Stomach (tissue), 8 donors: Measurements from ENCODE around the gene LAG3. TPM values are rescaled to one million over a fixed set of nuclear protein-coding genes. Genes with fewer than 3 reads are reported as not detected.

Source experiments
- polyA plus RNA-seq, 3 donors: library from polyadenylated mRNA; stranded (reverse); fragments of 200-250 nt; gene quantifications; one replicate each; pipeline ENCODE4 v1.2.3, GENCODE V29; 2013
- total RNA-seq, 5 donors: library from RNA; depleted of rRNA; stranded (reverse); fragments of >200 nt; gene quantifications; one replicate each; pipeline versions ENCODE4 v1.1.0 to v1.2.3, GENCODE V29; 2014 to 2016
- donor health status: healthy with polysubstance abuse.
- donor health status: Bipolar disorder and iron deficiency.
- donor health status: healthy.

Gene LAG3
- total and polyA plus RNA-seq, 8 donors, result 0.25 to 2.3 (median 1.4) TPM; not detected in 3

Other genes with a start within 250 kb of the LAG3 start
- gene GAPDH, start 238.0 kb upstream of the LAG3 start, total RNA-seq, result 1,000 to 10,000 TPM in 4 of 5 donors, 100 to 1,000 TPM in 1; 579 to 1,258 (median 1,242) TPM
- gene GAPDH, start 238.0 kb upstream of the LAG3 start, polyA plus RNA-seq, result 1,000 to 10,000 TPM; 1,352 to 2,765 (median 1,815) TPM
- gene IFFO1, start 216.5 kb upstream of the LAG3 start, total RNA-seq, result 10 to 100 TPM in 1 of 5 donors, 1 to 10 TPM in 4; 1.4 to 14.0 (median 3.2) TPM
- gene IFFO1, start 216.5 kb upstream of the LAG3 start, polyA plus RNA-seq, result 1 to 10 TPM; 2.7 to 9.1 (median 3.4) TPM
- gene NOP2, start 204.2 kb upstream of the LAG3 start, total RNA-seq, result 100 to 1,000 TPM in 1 of 5 donors, 10 to 100 TPM in 4; 16.3 to 231 (median 30.0) TPM
- 10 to 100 TPM; 19.5 to 27.4 (median 19.7) TPM for gene NOP2, start 204.2 kb upstream of the LAG3 start, polyA plus RNA-seq
- gene CHD4, start 165.1 kb upstream of the LAG3 start, total RNA-seq, result 100 to 1,000 TPM; 169 to 315 (median 202) TPM
- gene CHD4, start 165.1 kb upstream of the LAG3 start, polyA plus RNA-seq, result 100 to 1,000 TPM; 105 to 139 (median 111) TPM
- 10 to 100 TPM in 1 of 5 donors, 1 to 10 TPM in 4; 1.3 to 33.0 (median 5.8) TPM for gene LPAR5, start 136.6 kb upstream of the LAG3 start, total RNA-seq
- 1 to 10 TPM; 2.0 to 5.6 (median 3.5) TPM for gene LPAR5, start 136.6 kb upstream of the LAG3 start, polyA plus RNA-seq
- 1 to 10 TPM in 2 of 5 donors, not detected in 3; 2.2 to 6.4 TPM for gene ACRBP, start 125.1 kb upstream of the LAG3 start, total RNA-seq
- gene ACRBP, start 125.1 kb upstream of the LAG3 start, polyA plus RNA-seq, result 1 to 10 TPM in 2 of 3 donors, under 1 TPM in 1; 0.31 to 1.6 (median 1.1) TPM
- gene ING4, start 109.4 kb upstream of the LAG3 start, total RNA-seq, result 10 to 100 TPM in 4 of 5 donors, 1 to 10 TPM in 1; 8.7 to 51.8 (median 33.5) TPM
- gene ING4, start 109.4 kb upstream of the LAG3 start, polyA plus RNA-seq, result 10 to 100 TPM; 25.5 to 53.6 (median 43.6) TPM
- 100 to 1,000 TPM in 1 of 5 donors, 10 to 100 TPM in 4; 16.5 to 207 (median 35.6) TPM for gene ZNF384, start 83.1 kb upstream of the LAG3 start, total RNA-seq
- gene ZNF384, start 83.1 kb upstream of the LAG3 start, polyA plus RNA-seq, result 10 to 100 TPM; 16.7 to 21.8 (median 20.2) TPM
- gene PIANP, start 71.7 kb upstream of the LAG3 start, total RNA-seq, result under 1 TPM in 2 of 5 donors, not detected in 3; 0.14 to 0.37 TPM
- 1 to 10 TPM in 2 of 3 donors, under 1 TPM in 1; 0.50 to 1.7 (median 1.5) TPM for gene PIANP, start 71.7 kb upstream of the LAG3 start, polyA plus RNA-seq
- gene COPS7A, start 48.5 kb upstream of the LAG3 start, total RNA-seq, result 10 to 100 TPM in 4 of 5 donors, 1 to 10 TPM in 1; 5.8 to 50.0 (median 25.7) TPM
- gene COPS7A, start 48.5 kb upstream of the LAG3 start, polyA plus RNA-seq, result 10 to 100 TPM; 45.2 to 54.2 (median 51.6) TPM
- gene MLF2, start 19.4 kb upstream of the LAG3 start, total RNA-seq, result 100 to 1,000 TPM in 4 of 5 donors, 1 to 10 TPM in 1; 9.3 to 296 (median 128) TPM
- gene MLF2, start 19.4 kb upstream of the LAG3 start, polyA plus RNA-seq, result 100 to 1,000 TPM; 168 to 183 (median 180) TPM
- 100 to 1,000 TPM in 1 of 5 donors, 10 to 100 TPM in 4; 22.8 to 261 (median 78.2) TPM for gene PTMS, start 6.2 kb upstream of the LAG3 start, total RNA-seq
- gene PTMS, start 6.2 kb upstream of the LAG3 start, polyA plus RNA-seq, result 100 to 1,000 TPM; 228 to 363 (median 307) TPM
- gene CD4, start 17.0 kb downstream of the LAG3 start, total RNA-seq, result 10 to 100 TPM in 1 of 5 donors, 1 to 10 TPM in 2, not detected in 2; 7.2 to 25.9 (median 9.7) TPM
- gene CD4, start 17.0 kb downstream of the LAG3 start, polyA plus RNA-seq, result 1 to 10 TPM; 2.0 to 7.3 (median 3.9) TPM
- 1 to 10 TPM; 1.3 to 7.5 (median 1.8) TPM for gene GPR162, start 49.3 kb downstream of the LAG3 start, total RNA-seq
- gene GPR162, start 49.3 kb downstream of the LAG3 start, polyA plus RNA-seq, result 1 to 10 TPM; 2.6 to 9.3 (median 6.4) TPM
- 10 to 100 TPM; 15.2 to 41.1 (median 18.0) TPM for gene P3H3, start 55.9 kb downstream of the LAG3 start, total RNA-seq
- gene P3H3, start 55.9 kb downstream of the LAG3 start, polyA plus RNA-seq, result 10 to 100 TPM in 1 of 3 donors, 1 to 10 TPM in 2; 7.0 to 15.1 (median 9.1) TPM
- 10 to 100 TPM in 1 of 5 donors, 1 to 10 TPM in 2, under 1 TPM in 1, not detected in 1; 0.89 to 11.1 (median 4.5) TPM for gene GNB3, start 68.4 kb downstream of the LAG3 start, total RNA-seq
- gene GNB3, start 68.4 kb downstream of the LAG3 start, polyA plus RNA-seq, result 1 to 10 TPM in 2 of 3 donors, under 1 TPM in 1; 0.87 to 2.8 (median 2.7) TPM
- gene CDCA3, start 78.8 kb downstream of the LAG3 start, total RNA-seq, result 10 to 100 TPM in 3 of 5 donors, 1 to 10 TPM in 2; 3.3 to 56.0 (median 19.6) TPM
- gene CDCA3, start 78.8 kb downstream of the LAG3 start, polyA plus RNA-seq, result 10 to 100 TPM in 1 of 3 donors, 1 to 10 TPM in 2; 2.1 to 12.2 (median 9.8) TPM
- gene USP5, start 79.6 kb downstream of the LAG3 start, total RNA-seq, result 10 to 100 TPM; 26.3 to 69.4 (median 48.7) TPM
- gene USP5, start 79.6 kb downstream of the LAG3 start, polyA plus RNA-seq, result 10 to 100 TPM; 20.9 to 29.0 (median 25.0) TPM
- gene TPI1, start 95.0 kb downstream of the LAG3 start, total RNA-seq, result 100 to 1,000 TPM; 131 to 359 (median 268) TPM
- 100 to 1,000 TPM; 403 to 526 (median 504) TPM for gene TPI1, start 95.0 kb downstream of the LAG3 start, polyA plus RNA-seq
- 10 to 100 TPM in 1 of 5 donors, 1 to 10 TPM in 3, not detected in 1; 5.1 to 24.0 (median 6.0) TPM for gene SPSB2, start 100.8 kb downstream of the LAG3 start, total RNA-seq
- gene SPSB2, start 100.8 kb downstream of the LAG3 start, polyA plus RNA-seq, result 10 to 100 TPM in 2 of 3 donors, 1 to 10 TPM in 1; 9.9 to 13.4 (median 11.2) TPM
- 10 to 100 TPM in 1 of 5 donors, 1 to 10 TPM in 3, not detected in 1; 5.3 to 20.4 (median 9.0) TPM for gene LRRC23, start 132.3 kb downstream of the LAG3 start, total RNA-seq
- 10 to 100 TPM in 1 of 3 donors, 1 to 10 TPM in 2; 8.0 to 11.0 (median 9.0) TPM for gene LRRC23, start 132.3 kb downstream of the LAG3 start, polyA plus RNA-seq
- gene ENO2, start 142.1 kb downstream of the LAG3 start, total RNA-seq, result 10 to 100 TPM in 2 of 5 donors, 1 to 10 TPM in 3; 2.3 to 62.9 (median 8.6) TPM
- gene ENO2, start 142.1 kb downstream of the LAG3 start, polyA plus RNA-seq, result 10 to 100 TPM in 2 of 3 donors, 1 to 10 TPM in 1; 9.3 to 19.7 (median 10.1) TPM
- gene ATN1, start 155.4 kb downstream of the LAG3 start, total RNA-seq, result 100 to 1,000 TPM in 3 of 5 donors, 10 to 100 TPM in 2; 23.3 to 694 (median 291) TPM
- 10 to 100 TPM; 44.4 to 57.4 (median 48.8) TPM for gene ATN1, start 155.4 kb downstream of the LAG3 start, polyA plus RNA-seq
- not detected for gene RNU7-1, start 171.3 kb downstream of the LAG3 start, total RNA-seq
- not detected for gene RNU7-1, start 171.3 kb downstream of the LAG3 start, polyA plus RNA-seq
- gene C12orf57, start 171.5 kb downstream of the LAG3 start, total RNA-seq, result 100 to 1,000 TPM; 155 to 453 (median 306) TPM
- gene C12orf57, start 171.5 kb downstream of the LAG3 start, polyA plus RNA-seq, result 100 to 1,000 TPM; 418 to 621 (median 443) TPM
- gene PTPN6, start 178.8 kb downstream of the LAG3 start, total RNA-seq, result 10 to 100 TPM; 11.2 to 36.6 (median 28.0) TPM
- 10 to 100 TPM; 40.6 to 51.2 (median 41.2) TPM for gene PTPN6, start 178.8 kb downstream of the LAG3 start, polyA plus RNA-seq
- gene PHB2, start 198.1 kb downstream of the LAG3 start, total RNA-seq, result 100 to 1,000 TPM in 4 of 5 donors, 10 to 100 TPM in 1; 49.2 to 441 (median 150) TPM
- gene PHB2, start 198.1 kb downstream of the LAG3 start, polyA plus RNA-seq, result 100 to 1,000 TPM; 150 to 179 (median 154) TPM
- gene EMG1, start 198.4 kb downstream of the LAG3 start, total RNA-seq, result 10 to 100 TPM in 3 of 5 donors, 1 to 10 TPM in 2; 1.2 to 86.6 (median 25.2) TPM
- 10 to 100 TPM; 19.3 to 22.7 (median 21.7) TPM for gene EMG1, start 198.4 kb downstream of the LAG3 start, polyA plus RNA-seq
- gene LPCAT3, start 246.0 kb downstream of the LAG3 start, total RNA-seq, result 100 to 1,000 TPM in 1 of 5 donors, 10 to 100 TPM in 4; 40.3 to 116 (median 57.4) TPM
- 10 to 100 TPM; 15.0 to 35.6 (median 31.9) TPM for gene LPCAT3, start 246.0 kb downstream of the LAG3 start, polyA plus RNA-seq